ELF-1 (cell line): Measurements from ENCODE around the gene SGPP1.
"Not testable (repeated sequence)": the region's sequence is repeated elsewhere in the genome, so short reads cannot be mapped to it uniquely, and the experiment has no call there.

Experiments used
- DNase-seq: peaks from one replicate; pipeline ENCODE4 v3.0.0-alpha.2; 2016; ENCODE audit warnings: low read depth, low spot score

The SGPP1 gene, protein sequence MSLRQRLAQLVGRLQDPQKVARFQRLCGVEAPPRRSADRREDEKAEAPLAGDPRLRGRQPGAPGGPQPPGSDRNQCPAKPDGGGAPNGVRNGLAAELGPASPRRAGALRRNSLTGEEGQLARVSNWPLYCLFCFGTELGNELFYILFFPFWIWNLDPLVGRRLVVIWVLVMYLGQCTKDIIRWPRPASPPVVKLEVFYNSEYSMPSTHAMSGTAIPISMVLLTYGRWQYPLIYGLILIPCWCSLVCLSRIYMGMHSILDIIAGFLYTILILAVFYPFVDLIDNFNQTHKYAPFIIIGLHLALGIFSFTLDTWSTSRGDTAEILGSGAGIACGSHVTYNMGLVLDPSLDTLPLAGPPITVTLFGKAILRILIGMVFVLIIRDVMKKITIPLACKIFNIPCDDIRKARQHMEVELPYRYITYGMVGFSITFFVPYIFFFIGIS

DNA sequence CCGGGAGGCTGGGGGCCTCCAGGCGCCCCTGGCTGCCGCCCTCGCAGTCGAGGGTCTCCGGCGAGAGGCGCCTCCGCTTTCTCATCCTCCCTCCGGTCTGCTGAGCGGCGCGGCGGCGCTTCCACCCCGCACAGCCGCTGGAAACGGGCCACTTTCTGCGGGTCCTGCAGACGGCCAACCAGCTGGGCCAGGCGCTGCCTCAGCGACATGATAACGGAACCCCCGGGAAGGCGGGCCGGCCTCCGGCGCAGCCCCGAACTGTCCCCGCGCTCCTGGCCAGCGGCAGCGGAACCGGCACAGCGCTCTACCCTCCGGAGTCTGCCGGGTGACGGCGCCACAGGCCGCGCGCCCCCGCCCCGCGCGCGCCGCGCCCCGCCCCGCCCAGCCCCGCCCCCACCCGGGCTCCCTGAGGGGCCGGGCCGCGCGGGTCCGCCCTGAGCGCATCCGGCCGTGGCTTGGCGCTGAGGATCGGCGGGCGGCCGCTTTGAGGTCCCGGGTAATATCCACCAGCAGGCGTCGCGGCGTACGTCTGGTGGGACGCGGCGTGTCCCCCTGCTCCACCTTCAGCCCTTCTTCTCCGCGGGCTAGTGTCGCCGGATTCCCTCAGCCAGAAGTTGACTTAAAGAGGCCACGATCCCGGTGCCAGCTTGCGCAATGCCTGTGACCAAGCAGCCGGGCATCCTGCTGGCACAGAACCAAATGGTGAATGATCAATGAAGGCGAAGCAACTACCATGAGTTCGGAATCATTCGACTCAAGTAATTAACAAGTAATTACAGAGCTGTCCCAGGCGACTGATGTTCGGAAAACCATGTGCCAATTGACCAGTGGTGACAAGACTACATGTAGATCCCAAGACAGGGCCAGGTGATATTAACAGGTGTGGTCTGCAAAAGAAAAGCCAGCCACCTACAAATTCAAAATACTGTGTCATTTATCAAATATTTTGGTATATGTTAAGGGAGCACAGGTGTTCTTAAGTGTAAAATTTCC lies at the start of gene SGPP1:
TSS of gene SGPP1 (minus strand) at position 330 of the 993 bp plus-strand sequence. CDS start at position 209, 121 bp downstream.
- DNase-seq: peak; percentile 77

DNA sequence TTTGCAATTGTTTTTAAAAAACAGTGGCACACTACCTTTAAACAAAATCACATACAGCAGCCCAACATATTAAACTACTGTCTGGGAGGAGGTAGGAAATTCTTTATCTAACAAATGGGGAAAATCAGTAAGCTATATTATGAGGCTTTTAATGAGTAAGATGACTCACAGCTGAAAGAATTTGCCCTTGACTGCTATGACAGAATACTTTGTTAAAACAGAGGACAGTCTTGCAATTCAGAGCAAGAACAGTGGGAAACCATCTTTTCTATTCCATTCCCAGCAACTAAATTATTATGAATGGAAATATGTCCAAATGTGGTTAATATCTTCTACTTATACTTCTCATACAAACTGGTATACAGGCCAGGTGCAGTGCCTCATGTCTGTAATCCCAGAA lies 49.2 kb upstream of the SGPP1 start:
- DNase-seq: no peak

DNA sequence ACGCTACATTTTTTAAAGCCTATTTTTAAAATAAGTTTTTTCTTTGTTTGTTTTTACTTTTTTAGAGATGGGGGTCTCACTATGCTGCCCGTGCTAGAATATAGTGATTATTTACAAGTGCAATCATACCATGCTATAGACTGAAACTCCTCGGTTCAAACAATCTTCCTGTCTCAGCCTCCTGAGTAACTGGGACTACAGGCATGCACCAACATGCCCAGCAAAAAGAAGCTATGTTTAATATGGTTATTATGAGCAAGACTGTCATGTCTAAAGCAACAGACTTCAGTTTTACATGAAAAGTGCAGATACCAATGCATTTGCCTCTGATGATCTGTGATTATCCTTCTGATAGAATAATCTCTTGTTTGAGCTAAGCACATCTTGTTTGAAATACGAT lies 45.6 kb upstream of the SGPP1 start:
- no peak for DNase-seq

DNA sequence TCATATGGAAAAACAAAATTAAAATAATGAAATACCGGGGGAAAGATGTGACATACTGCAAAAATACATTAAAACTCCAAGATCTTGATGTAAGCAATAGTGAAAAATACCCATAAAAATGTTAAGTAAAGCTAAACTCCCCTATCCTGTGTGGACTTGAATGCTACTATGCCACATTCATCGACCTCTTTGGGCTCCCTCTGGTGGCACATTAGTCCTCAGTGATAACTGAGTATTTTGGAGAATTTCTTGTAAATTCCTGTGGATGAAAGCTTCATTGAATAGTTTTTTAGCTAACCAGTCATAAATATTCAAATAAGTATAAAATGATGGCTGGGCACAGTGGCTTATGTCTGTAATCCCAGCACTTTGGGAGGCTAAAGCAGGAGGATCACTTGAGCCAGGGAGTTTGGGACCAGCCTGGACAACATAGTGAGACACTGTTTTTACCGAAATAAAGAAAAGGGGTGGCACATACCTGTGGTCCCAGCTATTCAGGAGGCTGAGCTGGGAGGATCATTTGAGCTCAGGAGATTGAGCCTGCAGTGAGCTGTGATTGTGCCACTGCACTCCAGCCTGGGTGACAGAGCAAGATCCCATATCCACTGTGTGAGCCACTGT lies 42.4 kb upstream of the SGPP1 start:
- DNase-seq: no peak

DNA sequence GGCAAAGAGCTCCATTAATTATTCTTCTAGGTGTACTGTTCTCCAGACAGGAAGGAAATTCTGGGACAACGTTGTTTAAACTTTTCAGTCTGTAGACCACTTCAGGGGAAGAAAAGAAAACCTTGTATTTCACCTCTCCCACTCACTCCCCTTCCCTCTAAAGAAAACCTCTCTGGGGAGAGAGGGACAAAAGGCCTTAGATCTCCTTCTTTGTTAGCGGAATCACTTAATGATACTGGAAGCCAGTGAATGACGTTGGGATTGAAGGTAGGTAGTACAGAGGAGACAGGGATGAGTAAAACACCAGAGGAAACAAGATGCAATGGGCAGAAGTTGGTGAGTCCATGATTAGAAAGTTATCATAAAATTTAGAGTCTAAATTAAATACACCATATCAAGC lies 38.7 kb upstream of the SGPP1 start:
- no peak for DNase-seq

DNA sequence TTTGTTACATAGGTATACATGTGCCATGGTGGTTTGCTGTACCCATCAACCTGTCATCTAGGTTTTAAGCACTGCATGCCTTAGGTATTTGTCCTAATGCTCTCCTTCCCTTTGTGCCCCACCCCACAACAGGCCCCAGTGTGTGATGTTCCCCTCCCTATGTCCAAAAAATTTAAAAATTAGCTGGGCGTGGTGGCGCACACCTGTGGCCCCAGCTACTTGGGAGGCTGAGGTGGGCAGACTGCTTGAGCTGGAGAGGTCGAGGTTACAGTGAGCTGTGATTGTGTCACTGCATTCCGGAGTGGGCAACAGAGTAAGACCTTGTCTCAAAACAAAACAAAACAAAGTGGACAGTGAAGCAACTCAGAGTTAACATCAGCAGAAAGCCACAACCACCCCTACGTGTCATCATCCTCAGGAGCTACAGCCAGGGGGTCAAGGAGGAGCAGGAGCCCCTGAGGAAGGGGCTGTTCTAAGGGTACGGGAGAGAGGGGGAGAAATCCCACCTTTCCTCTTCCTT lies 36.8 kb upstream of the SGPP1 start:
- DNase-seq: no peak

DNA sequence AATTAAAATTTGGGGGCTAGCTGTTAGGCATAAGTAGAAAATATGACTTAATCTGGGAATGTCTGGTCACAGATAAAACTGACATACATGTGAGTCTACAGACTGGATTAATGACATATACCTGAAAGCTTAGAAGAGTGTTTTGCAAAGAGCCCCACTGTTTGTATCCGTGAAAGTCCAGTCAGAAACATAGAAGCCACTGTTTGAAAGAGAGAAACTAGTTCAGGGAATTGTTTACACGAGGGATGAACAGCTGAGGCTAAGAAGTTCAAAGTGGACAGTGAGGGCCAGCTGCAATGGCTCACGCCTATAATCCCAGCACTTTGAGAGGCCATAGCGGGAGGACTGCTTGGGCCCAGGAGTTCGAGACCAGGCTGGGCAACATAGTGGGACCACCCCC lies 36.2 kb upstream of the SGPP1 start:
- DNase-seq: no peak

DNA sequence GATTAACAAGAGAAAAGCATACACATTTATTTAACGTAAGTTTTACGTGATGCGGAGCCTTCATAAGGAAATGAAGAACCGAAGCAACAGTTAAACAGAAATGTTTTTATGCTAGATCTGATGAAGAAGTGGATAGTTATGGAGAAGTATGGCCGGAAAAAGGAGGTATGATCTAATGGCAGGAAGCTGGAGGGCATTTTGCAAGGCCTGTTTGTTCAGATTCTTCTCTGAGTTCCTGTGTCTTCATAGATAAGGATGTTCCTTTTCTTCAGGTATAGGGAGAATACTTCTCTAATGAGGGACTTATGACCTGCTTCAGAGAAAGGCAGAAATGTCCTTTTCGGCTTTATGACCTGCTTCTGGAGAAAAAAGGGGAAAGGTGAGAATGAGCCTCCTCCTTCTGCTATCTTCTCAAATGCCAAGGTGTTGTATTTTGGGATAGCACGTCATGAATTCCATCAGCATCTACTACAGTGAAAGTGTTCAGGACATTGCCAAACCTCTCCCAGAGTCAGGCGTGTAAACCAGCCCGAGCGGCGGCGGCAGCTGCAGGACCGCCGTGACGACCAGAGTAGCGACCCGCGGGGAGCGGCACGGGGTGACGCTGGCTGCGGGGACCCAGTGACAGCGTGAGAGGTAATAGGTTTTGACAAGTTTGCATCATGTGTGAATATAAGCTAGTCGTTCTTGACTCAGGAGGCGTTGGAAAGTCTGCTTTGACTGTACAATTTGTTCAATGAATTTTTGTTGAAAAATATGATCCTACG lies 33.7 kb upstream of the SGPP1 start:
- peak; percentile 18 for DNase-seq

DNA sequence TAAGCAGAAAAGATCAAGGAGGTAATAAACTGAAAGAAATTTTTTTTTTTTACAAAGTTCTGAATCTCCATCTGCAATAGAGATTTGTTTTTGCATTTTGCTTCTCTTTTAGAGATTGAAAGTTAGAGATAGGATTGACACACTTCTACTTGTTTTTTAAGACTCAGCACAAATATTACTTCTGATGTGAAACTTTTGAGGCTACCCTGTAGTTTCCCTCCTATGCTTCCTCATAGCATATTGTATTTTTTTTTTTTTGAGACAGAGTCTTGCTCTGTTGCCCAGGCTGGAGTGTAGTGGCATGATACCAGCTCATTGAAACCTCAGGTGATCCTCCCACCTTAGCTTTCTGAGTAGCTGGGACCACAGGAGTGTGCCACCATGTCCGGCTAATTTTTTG lies 32.1 kb upstream of the SGPP1 start:
- DNase-seq: no peak

DNA sequence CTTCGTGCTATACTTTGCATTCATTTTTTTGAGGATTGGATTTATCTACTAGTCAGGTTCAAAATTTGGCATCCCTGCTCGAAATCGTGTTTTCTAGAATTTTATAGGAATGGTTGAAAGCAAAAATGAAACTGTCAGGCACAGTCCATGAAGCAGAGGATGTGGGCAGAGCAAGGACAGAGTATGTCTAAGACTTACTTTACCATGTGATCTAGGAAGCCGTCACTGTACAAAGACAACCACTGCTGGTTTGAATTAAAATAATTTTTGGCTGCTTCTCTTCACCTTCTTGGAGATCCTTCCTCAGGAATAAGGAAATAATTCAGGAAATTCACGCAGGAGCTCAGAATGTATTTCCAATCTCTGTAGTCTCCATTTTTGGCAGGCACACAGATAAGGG lies 31.6 kb upstream of the SGPP1 start:
- DNase-seq: no peak

DNA sequence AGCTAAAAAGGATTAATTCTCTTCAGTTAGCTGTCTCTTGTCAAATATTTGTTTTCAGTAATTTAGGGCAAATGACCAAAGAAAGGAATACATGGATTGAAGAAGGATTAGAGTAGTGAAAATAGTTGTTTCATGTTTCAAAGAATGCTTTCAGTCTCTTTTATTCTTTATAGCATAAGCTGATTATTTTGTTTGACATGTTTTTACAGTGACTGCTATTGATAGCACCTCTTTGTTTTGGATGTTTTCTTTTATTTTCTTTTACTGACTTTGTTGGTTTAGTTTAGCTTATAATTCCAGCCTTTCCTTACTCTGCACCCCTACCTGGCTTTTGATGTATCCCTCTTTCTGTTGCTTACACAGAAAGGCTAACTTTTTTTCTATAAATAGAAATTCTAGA lies 29.3 kb upstream of the SGPP1 start:
- no peak for DNase-seq

DNA sequence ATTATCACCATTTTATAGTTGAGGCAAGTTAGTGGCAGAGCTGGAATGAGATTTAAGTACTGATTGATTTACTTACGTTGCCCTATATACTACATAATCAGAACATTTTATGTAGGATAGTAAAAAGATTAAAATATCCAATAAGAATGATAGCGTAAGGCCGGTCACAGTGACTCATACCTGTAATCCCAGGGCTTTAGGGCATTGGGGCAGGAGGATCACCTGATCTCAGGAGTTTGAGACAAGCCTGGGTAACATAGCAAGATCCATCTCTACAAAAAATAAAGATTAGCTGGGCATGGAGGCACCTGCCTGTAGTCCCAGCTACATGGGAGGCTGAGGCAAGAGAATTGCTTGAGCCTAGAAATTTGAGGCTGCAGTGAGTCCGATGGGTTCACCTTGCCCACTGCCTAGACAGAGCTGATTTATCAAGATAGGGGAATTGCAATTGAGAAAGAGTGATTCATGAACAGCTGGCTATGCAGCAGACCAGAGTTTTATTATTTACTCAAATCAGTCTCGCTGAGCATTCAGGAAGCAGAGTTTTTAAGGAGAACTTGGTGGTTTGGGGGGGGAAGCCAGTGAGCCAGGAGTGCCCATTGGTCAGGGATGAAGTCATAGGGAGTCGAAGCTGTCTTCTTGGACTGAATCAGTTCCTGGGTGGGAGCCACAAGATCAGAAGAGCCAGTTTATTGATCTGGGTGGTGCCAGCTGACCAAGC lies 24.7 kb upstream of the SGPP1 start:
- DNase-seq: no peak

DNA sequence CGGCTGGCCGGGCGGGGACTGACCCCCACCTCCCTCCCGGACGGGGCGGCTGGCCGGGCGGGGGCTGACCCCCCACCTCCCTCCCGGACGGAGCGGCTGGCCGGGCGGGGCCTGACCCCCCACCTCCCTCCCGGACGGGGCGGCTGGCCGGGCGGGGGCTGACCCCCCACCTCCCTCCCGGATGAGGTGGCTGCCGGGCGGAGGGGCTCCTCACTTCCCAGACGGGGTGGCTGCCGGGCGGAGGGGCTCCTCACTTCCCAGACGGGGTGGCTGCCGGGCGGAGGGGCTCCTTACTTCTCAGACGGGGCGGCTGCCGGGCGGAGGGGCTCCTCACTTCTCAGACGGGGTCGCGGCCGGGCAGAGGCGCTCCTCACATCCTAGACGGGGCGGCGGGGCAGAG lies 23.2 kb upstream of the SGPP1 start:
- DNase-seq: not testable (repeated sequence)

DNA sequence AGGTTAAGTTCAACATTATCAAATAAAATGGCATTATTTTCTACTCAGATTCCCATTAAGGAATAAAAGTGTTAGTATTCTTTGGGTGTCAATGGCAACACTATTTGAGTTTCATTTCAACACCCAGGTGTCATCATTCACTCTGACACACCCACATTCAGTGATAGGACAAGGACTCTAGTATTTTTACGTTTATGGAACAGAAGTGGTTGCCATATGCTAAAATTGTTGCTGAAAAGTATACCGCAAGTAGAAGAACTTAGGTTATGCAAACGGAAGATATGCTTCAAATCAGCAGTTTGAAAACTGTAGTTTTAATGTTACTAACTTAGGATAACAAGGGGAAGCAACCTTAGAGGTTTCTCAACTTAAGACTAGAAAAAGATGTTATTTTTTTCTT lies 20.0 kb upstream of the SGPP1 start:
- no peak for DNase-seq

DNA sequence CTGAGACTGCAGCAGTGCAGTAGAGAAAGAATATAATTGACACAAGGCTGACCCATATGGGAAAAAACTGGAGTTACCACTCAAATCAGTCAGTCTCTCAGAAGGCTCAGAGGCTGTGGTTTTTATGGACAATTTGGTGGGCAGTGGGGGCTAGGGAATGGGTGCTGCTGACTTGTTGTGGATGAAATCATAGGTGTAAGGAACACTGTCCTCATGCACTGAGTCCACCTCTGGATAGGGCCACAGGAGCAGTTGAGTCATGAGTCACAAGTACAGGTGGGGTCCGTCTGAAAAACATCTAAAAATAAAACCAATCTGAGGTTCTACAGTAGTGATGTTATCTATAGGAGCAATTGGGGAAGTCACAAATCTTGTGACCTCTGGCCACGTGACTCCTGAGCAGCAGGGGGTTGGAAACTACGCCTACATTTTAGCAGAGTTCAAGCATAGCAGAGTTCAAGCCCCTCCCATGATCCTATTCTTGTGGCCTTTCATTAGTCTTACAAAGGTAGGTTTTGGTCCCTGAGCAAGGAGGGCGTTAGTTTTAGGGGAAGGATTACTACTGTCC lies 18.1 kb upstream of the SGPP1 start:
- DNase-seq: no peak

DNA sequence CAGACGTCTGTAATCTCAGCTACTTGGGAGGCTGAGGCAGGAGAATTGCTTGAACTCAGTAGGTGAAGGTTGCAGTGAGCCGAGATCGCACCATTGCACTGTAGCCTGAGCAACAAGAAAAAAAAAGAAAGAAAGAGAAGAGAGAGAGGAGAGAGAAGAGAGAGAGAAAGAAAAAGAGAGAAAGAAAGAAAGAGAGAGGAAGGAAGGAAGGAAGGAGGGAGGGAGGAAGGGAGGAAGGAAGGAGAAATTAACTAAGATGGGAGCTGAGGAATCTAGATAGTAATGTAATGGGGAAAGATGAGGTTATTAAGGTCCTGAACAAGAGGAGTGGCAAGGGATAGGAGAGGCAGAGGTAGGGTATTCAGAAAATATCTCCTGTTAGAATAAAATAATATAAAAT lies 17.4 kb upstream of the SGPP1 start:
- DNase-seq: no peak

DNA sequence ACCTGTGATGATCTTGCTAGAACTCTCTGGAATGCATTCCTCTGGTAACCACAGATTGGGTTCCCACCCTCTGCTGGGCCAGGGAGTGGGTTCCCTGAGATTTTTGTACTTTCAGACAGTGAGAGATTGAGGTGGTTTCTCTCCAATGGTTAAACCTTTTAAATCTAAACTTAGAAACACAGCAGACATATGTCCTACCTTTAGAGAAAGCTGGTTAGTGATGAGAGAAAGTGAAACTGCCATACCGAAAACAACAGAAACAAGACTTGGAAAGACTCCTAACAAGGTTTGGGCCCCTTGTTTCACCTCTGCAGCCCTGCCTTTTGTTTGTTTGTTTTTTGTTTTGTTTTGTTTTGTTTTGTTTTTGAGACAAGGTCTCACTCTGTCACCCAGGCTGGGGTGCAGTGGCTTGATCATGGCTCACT lies 9.7 kb upstream of the SGPP1 start:
- DNase-seq: no peak

DNA sequence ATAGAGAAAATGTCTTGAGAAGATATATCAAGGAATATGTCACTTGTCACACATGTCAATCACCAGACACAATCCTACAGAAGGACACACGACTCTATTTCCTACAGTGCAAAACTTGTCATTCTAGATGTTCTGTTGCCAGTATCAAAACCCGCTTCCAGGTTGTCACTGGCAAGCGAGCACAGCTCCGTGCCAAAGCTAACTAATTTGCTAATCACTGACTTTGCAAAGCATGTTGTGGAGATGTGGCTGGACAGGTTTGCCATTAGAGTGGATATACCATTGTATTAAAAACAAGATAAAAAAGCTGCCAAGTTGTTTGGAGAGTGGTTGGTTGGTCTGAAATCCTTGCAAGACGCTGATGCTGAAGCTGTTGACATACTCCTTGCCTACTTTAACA lies 7.9 kb upstream of the SGPP1 start:
- no peak for DNase-seq

DNA sequence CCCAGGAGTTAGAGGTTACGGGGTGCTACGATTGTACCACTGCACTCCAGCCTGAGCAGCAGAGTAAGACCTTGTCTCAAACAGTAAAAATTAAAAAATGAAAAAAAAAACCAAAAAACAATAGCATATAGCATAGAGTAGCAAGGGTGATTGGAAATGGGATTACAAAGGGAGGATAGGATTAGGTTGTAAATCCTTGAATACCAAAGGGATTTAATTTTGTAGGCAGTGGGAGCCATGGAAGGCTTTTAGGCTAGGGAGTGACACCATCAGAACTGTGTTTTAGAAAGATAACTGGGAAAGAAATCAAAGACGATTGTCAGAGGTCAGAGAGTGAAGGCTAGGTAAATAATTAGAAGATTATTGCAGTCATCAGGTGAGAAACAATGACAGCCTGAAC lies 2.8 kb upstream of the SGPP1 start:
- no peak for DNase-seq

DNA sequence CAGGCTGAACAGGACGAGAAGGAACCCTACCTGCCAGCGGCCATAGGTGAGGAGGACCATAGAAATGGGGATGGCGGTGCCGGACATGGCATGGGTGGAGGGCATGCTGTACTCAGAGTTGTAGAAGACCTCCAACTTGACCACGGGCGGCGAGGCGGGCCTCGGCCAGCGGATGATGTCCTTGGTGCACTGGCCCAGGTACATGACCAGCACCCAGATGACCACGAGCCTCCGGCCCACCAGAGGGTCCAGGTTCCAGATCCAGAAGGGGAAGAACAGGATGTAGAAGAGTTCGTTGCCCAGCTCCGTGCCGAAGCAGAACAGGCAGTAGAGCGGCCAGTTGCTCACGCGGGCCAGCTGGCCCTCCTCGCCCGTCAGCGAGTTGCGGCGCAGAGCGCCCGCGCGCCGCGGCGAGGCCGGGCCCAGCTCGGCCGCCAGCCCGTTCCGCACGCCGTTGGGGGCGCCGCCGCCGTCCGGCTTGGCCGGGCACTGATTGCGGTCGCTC lies 582 bp downstream of the SGPP1 start:
- peak; percentile 55 for DNase-seq
